HG03520 (cell line): ENCODE data around the gene EIF4A2.
"Not testable (repeated sequence)": the region's sequence is repeated elsewhere in the genome, so short reads cannot be mapped to it uniquely, and the experiment has no call there.

ENCODE experiments used
- ATAC-seq: cut with Tn5 transposase; IDR thresholded peaks from one replicate; pipeline ENCODE4 v1.9.1; 2021; ENCODE audit warnings: mild to moderate bottlenecking, moderate library complexity; ENCODE audit not compliant: unreplicated experiment

The EIF4A2 gene

GRCh38 chr3:186818956-186819355, 35.6 kb downstream of the EIF4A2 start:
- ATAC-seq, result no peak

GRCh38 chr3:186821429-186822387, 38.3 kb downstream of the EIF4A2 start:
- ATAC-seq, result no peak

- not testable (repeated sequence) for ATAC-seq
Measured at GRCh38 chr3:186822388-186822759, 39.0 kb downstream of the EIF4A2 start.

GRCh38 chr3:186823386-186823785, 40.0 kb downstream of the EIF4A2 start:
- ATAC-seq, result no peak

- no peak for ATAC-seq
Measured at GRCh38 chr3:186824430-186825139, 41.2 kb downstream of the EIF4A2 start.

GRCh38 chr3:186825294-186825821, 42.0 kb downstream of the EIF4A2 start:
- ATAC-seq, result no peak

- ATAC-seq, result no peak
Measured at GRCh38 chr3:186825872-186826409, 42.6 kb downstream of the EIF4A2 start.

GRCh38 chr3:186826410-186826975, 43.1 kb downstream of the EIF4A2 start:
- no peak for ATAC-seq

GRCh38 chr3:186826976-186827857, 43.8 kb downstream of the EIF4A2 start:
- ATAC-seq, result peak; percentile 84

GRCh38 chr3:186828340-186828739, 45.0 kb downstream of the EIF4A2 start:
- ATAC-seq, result no peak

GRCh38 chr3:186831798-186832197, 48.4 kb downstream of the EIF4A2 start:
- ATAC-seq, result no peak

- no peak for ATAC-seq
Measured at GRCh38 chr3:186832276-186832675, 48.9 kb downstream of the EIF4A2 start.
